Activated naive CD4-positive, alpha-beta T cell treated with anti-CD3 and anti-CD28 coated beads, Interleukin-2, amount 10 ng/mL, durations not matched to agents 7 days and 5 days (primary cell): Measurements from ENCODE around the gene CASKIN2.
"Not testable (repeated sequence)": the region's sequence is repeated elsewhere in the genome, so short reads cannot be mapped to it uniquely, and the experiment has no call there.

Experiments
- CTCF ChIA-PET: fragments of 350-600 bp; sonication (Branson Sonifier 250); formaldehyde crosslinking; loops from one replicate; lab custom pipeline; 2021; ENCODE audit warnings: antibody characterized with exemption; lab: Charles Lee
- DNase-seq: peaks from one replicate; pipeline ENCODE4 v3.0.0-alpha.2; 2020
- H3K27ac Mint-ChIP-seq: one replicate; pipeline ENCODE4 v1.8.0; 2021; ENCODE audit warnings: mild to moderate bottlenecking, moderate library complexity, mixed read lengths
- H3K27me3 Mint-ChIP-seq: one replicate; pipeline ENCODE4 v1.8.0; 2021; ENCODE audit warnings: mild to moderate bottlenecking, mixed read lengths
- H3K36me3 Mint-ChIP-seq: one replicate; pipeline ENCODE4 v1.8.0; 2021; ENCODE audit warnings: mixed read lengths
- H3K4me1 Mint-ChIP-seq: one replicate; pipeline ENCODE4 v1.8.0; 2021; ENCODE audit warnings: mixed read lengths
- H3K4me3 Mint-ChIP-seq: one replicate; pipeline ENCODE4 v1.8.0; 2021; ENCODE audit warnings: mild to moderate bottlenecking, moderate library complexity, mixed read lengths
- H3K9me3 Mint-ChIP-seq: one replicate; pipeline ENCODE4 v1.8.0; 2021; ENCODE audit warnings: mixed read lengths

CASKIN2 gene

GRCh38 chr17:75489511-75489955 lies 25.8 kb downstream of the CASKIN2 start:
- Mint-ChIP-seq H3K27me3 (no peaks in the 10 kb centered on the region), H3K4me1 (peaks cover 29% of the 10 kb centered on the region), H3K36me3 (peaks cover 25% of the 10 kb centered on the region), H3K4me3 (no peak overlapping the region), H3K9me3 (no peaks in the 10 kb centered on the region), H3K27ac (peak overlapping the region; percentile 15)
- DNase-seq: no peak
- CTCF ChIA-PET: no interaction called here

DNA sequence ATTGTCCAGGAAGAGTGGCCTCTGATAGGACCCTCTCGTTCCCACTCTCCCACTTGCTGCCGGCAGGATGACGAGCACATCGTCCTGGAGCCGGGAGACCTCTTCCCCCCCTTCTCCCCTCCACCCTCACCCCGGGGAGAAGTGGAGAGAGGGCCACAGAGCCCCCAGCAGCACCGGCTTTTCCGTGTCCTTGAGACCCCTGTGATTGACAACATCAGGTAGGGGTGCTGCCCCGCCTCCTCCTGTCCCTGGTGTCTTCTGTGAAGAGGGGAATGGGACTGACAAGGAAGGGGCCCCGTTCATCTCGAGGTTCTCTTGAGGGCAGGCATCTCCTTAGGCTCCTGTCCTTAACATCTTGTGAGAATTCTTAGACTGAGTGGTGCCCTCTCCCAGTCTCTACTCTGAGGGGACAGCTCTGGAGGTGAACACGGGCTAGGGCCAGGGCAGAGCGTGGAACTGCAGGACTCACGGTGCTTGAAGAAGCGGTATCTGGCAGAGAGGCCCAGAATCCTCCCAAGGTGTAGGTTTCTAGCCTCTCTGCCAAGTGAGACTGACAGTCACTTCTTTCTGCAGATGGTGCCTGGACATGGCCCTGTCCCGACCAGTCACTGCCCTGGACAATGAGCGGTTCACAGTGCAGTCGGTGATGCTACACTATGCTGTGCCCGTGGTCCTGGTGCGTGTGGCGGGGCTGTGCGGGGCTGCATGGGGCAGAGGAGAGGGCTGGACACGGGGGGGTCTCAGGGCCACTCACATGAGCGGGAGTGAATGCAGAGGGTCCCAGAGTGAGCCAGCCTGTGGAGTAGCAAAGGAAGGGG lies 26.4 kb downstream of the CASKIN2 start:
- peaks cover 25% of the 10 kb centered on the region for H3K36me3 Mint-ChIP-seq

GRCh38 chr17:75487351-75488070 lies 27.8 kb downstream of the CASKIN2 start:
- peak; percentile 75 for DNase-seq
- peak overlapping the region; percentile 19 for H3K4me3 Mint-ChIP-seq
- peak overlapping the region; percentile 93 for H3K27ac Mint-ChIP-seq
- H3K27me3 Mint-ChIP-seq: no peaks in the 10 kb centered on the region
- CTCF ChIA-PET: interaction anchor here (1.0 to 1.8 kb wide), 5 partner anchors 8 to 60 kb away, joined by 3 to 7 read pairs (median 4); partner anchors contain the start of gene TMEM94
- H3K36me3 Mint-ChIP-seq: peaks cover 20% of the 10 kb centered on the region
- H3K4me1 Mint-ChIP-seq: peaks cover 29% of the 10 kb centered on the region
- H3K9me3 Mint-ChIP-seq: no peaks in the 10 kb centered on the region

More for the DNA sequence above, 26.4 kb downstream of the CASKIN2 start:
- no peak for DNase-seq
- Mint-ChIP-seq H3K27ac (peak overlapping the region; percentile 76), H3K4me3 (no peak overlapping the region), H3K27me3 (no peaks in the 10 kb centered on the region), H3K9me3 (no peaks in the 10 kb centered on the region), H3K4me1 (peaks cover 29% of the 10 kb centered on the region)
- CTCF ChIA-PET: interaction anchor here (0.6 to 1.4 kb wide), 2 partner anchors 7 to 834 kb away, joined by 3 read pairs; no protein-coding TSS in a partner anchor

DNA sequence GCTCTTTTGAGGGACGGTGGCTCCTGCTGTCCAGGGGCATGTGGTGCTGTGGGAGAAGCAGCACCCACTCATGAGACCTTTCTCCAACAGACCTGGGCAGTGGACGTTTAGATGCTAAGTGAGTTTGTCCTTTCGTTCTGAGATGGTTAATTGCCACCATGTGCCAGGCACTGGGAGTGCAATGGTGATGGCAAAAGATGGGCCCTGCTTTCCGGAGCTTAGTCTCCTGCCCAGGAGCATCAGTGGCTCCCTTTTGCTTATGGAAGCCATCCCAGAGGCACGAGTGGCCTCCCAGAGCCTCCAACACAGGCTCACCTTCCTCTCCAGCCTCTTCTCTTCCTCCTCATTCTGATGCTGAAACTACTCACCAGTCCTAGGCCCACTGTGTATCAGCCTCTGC lies 28.4 kb downstream of the CASKIN2 start:
- no peaks in the 10 kb centered on the region for H3K9me3 Mint-ChIP-seq
- no peaks in the 10 kb centered on the region for H3K27me3 Mint-ChIP-seq
- CTCF ChIA-PET: interaction anchor here (1.2 to 1.8 kb wide), 4 partner anchors 9 to 60 kb away, joined by 3 to 4 read pairs (median 4); partner anchors contain the start of gene TMEM94
- peaks cover 29% of the 10 kb centered on the region for H3K4me1 Mint-ChIP-seq
- DNase-seq: no peak
- H3K36me3 Mint-ChIP-seq: peaks cover 18% of the 10 kb centered on the region
- H3K4me3 Mint-ChIP-seq: peak overlapping the region; percentile 19
- H3K27ac Mint-ChIP-seq: peak overlapping the region; percentile 93

GRCh38 chr17:75486151-75486550 lies 29.2 kb downstream of the CASKIN2 start:
- CTCF ChIA-PET: interaction anchor here (1.2 to 1.8 kb wide), 2 partner anchors 30 to 59 kb away, joined by 4 read pairs; partner anchors contain the start of gene TMEM94
- H3K4me3 Mint-ChIP-seq: no peak overlapping the region

GRCh38 chr17:75485688-75486087 lies 29.6 kb downstream of the CASKIN2 start:
- H3K4me1 Mint-ChIP-seq: peaks cover 29% of the 10 kb centered on the region
- no peak for DNase-seq
- H3K4me3 Mint-ChIP-seq: no peak overlapping the region
- H3K27ac Mint-ChIP-seq: no peak overlapping the region
- H3K36me3 Mint-ChIP-seq: peaks cover 17% of the 10 kb centered on the region
- H3K27me3 Mint-ChIP-seq: no peaks in the 10 kb centered on the region
- CTCF ChIA-PET: no interaction called here
- no peaks in the 10 kb centered on the region for H3K9me3 Mint-ChIP-seq

More at GRCh38 chr17:75486151-75486550, 29.2 kb downstream of the CASKIN2 start:
- H3K27ac Mint-ChIP-seq: peak overlapping the region; percentile 93
- peaks cover 17% of the 10 kb centered on the region for H3K36me3 Mint-ChIP-seq
- H3K27me3 Mint-ChIP-seq: no peaks in the 10 kb centered on the region
- DNase-seq: no peak
- H3K4me1 Mint-ChIP-seq: peaks cover 29% of the 10 kb centered on the region
- no peaks in the 10 kb centered on the region for H3K9me3 Mint-ChIP-seq

- no peak for DNase-seq
- no peaks in the 10 kb centered on the region for H3K9me3 Mint-ChIP-seq
- peaks cover 14% of the 10 kb centered on the region for H3K36me3 Mint-ChIP-seq
- H3K4me3 Mint-ChIP-seq: no peak overlapping the region
- H3K4me1 Mint-ChIP-seq: peaks cover 16% of the 10 kb centered on the region
- H3K27me3 Mint-ChIP-seq: no peaks in the 10 kb centered on the region
- no peak overlapping the region for H3K27ac Mint-ChIP-seq
- CTCF ChIA-PET: no interaction called here
Observed at GRCh38 chr17:75482098-75482942, 33.0 kb downstream of the CASKIN2 start.

GRCh38 chr17:75481194-75482068 lies 33.9 kb downstream of the CASKIN2 start:
- peaks cover 10% of the 10 kb centered on the region for H3K36me3 Mint-ChIP-seq
- CTCF ChIA-PET: no interaction called here
- no peaks in the 10 kb centered on the region for H3K9me3 Mint-ChIP-seq
- no peak overlapping the region for H3K4me3 Mint-ChIP-seq
- no peak overlapping the region for H3K27ac Mint-ChIP-seq
- H3K4me1 Mint-ChIP-seq: peaks cover 7% of the 10 kb centered on the region
- no peaks in the 10 kb centered on the region for H3K27me3 Mint-ChIP-seq
- no peak for DNase-seq

DNA sequence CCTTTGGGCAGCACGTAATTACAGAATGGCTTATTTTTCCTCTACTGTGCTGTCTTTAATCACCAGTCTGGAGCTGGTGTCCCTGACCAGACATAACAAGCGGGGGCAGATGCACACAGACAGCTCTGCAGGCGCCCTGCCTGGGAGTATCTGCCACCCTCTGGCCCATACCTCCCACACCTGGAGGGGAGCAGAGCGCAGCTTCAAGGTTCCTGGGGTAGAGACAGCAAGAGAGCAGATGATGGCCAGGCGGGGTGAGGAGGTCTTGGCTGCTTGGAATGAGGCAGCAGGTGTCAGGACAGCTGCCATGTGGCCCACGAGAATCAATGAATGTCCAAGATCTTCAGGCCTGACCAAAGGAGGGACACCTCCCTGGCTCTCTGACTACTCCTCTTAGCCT lies 35.1 kb downstream of the CASKIN2 start:
- Mint-ChIP-seq H3K27me3 (no peaks in the 10 kb centered on the region), H3K36me3 (peaks cover 7% of the 10 kb centered on the region), H3K4me1 (peaks cover 2% of the 10 kb centered on the region), H3K4me3 (no peak overlapping the region), H3K27ac (no peak overlapping the region), H3K9me3 (no peaks in the 10 kb centered on the region)
- CTCF ChIA-PET: interaction anchor here (1.0 kb wide), 1 partner anchor 23 kb away, joined by 3 read pairs; no protein-coding TSS in a partner anchor
- no peak for DNase-seq

DNA sequence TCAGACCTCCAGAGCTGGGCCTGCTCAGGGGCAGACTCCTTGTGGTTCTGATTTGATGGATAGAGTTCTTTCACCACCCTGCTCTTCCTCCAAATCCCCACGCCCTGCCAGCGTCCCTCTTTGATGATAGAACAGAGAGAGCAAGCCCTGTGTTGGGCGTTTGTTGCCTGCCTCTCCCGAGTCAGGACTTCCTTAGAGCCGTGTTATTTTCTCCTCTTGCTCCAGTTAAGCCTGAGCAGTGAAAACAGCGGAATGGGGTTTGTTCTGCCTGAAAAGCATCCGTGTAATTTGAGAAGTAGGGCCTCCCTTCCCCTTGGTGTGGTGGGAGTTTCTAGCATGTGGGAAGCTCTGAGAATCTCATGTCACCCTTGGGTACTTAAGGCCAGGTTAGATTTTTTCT lies 36.8 kb downstream of the CASKIN2 start:
- Mint-ChIP-seq H3K27me3 (no peaks in the 10 kb centered on the region), H3K9me3 (no peaks in the 10 kb centered on the region), H3K4me1 (no peaks in the 10 kb centered on the region), H3K27ac (no peak overlapping the region), H3K4me3 (no peak overlapping the region), H3K36me3 (peaks cover 5% of the 10 kb centered on the region)
- CTCF ChIA-PET: no interaction called here
- DNase-seq: no peak

- DNase-seq, CTCF ChIA-PET, H3K27ac Mint-ChIP-seq, H3K4me3 Mint-ChIP-seq, H3K36me3 Mint-ChIP-seq, H3K27me3 Mint-ChIP-seq, H3K4me1 Mint-ChIP-seq, H3K9me3 Mint-ChIP-seq: not testable (repeated sequence)
Observed at GRCh38 chr17:75477490-75477862, 37.9 kb downstream of the CASKIN2 start.

DNA sequence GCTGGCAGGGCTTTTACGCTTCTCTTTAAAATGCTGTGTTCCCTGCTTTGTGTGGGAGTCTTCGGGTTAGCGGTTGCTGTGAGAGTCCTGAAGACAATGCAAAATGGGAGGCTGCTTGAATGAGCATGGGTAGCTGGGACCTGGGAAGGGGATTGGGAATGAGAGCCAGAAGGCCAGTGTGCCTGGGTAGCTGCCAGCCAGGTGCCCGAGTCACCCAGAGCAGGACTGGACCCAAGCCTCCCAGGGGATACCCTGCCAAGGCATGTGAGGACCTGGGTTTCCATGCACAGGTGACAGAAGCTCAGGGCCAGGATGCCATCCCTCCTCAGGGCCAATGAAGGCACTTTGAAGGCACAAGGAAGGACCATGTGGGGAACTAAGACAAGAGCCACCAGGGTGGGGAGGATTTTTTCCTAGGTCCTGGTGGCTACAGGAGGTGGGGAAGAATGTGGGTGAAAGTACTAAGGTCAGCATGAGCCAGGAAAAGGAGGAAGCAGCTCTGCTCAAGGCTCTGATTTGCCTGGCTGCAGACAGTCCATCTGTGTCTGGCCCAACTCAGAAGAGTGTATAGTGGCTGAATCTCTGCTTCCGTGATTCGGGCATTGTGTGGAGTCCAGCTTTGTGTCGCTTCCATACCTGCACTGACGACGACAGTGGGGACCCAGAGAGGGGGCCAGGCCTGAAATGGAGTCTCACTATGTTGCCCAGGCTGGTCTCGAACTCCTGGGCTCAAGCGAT lies 38.4 kb downstream of the CASKIN2 start:
- DNase-seq: no peak
- Mint-ChIP-seq H3K27ac (no peak overlapping the region), H3K36me3 (peaks cover 13% of the 10 kb centered on the region), H3K4me1 (no peaks in the 10 kb centered on the region), H3K4me3 (no peak overlapping the region), H3K9me3 (no peaks in the 10 kb centered on the region), H3K27me3 (no peaks in the 10 kb centered on the region)
- CTCF ChIA-PET: no interaction called here
